Measurements from ENCODE around the gene ZFYVE26. TPM values are rescaled to one million over a fixed set of nuclear protein-coding genes. Genes with fewer than 3 reads are reported as not detected.

Gene ZFYVE26
- total RNA-seq, 1 donor from 2014 or later = 19.3 TPM

- intact Hi-C loops (cut with DNase I) = no loop called here
- no peak overlapping the region for H3K27ac ChIP-seq
- no peak for DNase-seq (ENCODE audit: low spot score in 2 of 2)
- H3K4me1 ChIP-seq = no peaks in the 10 kb centered on the region
- no peaks in the 10 kb centered on the region for H3K27me3 ChIP-seq
- no peak overlapping the region for H3K4me3 ChIP-seq
- TF ChIP-seq CTCF (IDR thresholded peaks at IDR 0.05) = no peak
- peaks cover 68 to 83% of the 10 kb centered on the region in 2 donors for H3K36me3 ChIP-seq
- no peaks in the 10 kb centered on the region for H3K9me3 ChIP-seq
Measured at GRCh38 chr14:67749341-67750084, 66.9 kb downstream of the ZFYVE26 start.

DNA sequence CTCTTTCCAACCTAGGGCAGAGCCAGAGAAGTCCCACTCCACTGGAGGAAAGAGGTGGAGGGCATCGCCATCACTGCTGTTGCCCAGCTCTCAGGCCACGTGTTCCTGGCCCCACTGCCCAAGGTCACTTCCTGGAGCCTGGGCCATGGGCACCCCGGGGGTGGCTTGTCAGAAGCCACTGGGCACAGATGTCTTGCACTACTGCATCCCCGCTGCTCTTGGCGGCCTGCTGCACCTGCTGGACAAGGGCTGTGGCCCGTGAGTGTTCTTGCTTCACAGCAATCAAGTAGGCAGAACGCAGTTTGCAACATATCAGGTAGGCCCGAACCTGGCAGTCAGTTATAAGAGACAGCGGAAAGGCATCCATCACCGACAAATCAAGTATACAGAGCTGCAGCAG, 68.1 kb downstream of the ZFYVE26 start:
- Histone ChIP-seq H3K4me3 (no peak overlapping the region), H3K36me3 (peaks cover 56 to 71% of the 10 kb centered on the region in 2 donors)
- DNase-seq (ENCODE audit: low spot score in 2 of 2) = no peak

DNA sequence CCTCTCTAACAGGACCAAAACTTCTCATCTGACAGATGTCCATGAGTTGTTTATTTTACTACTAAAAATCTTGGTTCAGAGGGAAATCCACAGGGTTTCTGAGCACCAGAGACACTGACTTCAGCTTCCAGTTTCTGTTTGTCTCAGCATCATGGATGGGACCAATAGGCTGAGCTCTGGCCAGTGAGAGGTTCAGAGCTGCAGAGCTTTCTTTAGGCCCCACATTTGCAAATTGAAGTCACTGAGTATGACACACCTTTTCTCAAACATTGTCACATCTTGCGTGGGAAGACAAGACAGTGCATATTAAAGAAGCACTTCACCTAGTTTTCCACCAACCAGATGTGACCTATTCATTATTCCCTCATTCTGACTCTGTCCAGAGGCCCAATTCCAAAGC, 69.5 kb downstream of the ZFYVE26 start:
- no peak for DNase-seq (ENCODE audit: low spot score in 2 of 2)
- Histone ChIP-seq H3K4me1 (no peaks in the 10 kb centered on the region), H3K36me3 (peaks cover 44 to 57% of the 10 kb centered on the region in 2 donors), H3K9me3 (no peaks in the 10 kb centered on the region), H3K27ac (no peak overlapping the region), H3K4me3 (no peak overlapping the region), H3K27me3 (no peaks in the 10 kb centered on the region)
- intact Hi-C loops (cut with DNase I) = no loop called here
- no peak for TF ChIP-seq CTCF (IDR thresholded peaks at IDR 0.05)

More for the DNA sequence above, 68.1 kb downstream of the ZFYVE26 start:
- H3K27ac ChIP-seq = no peak overlapping the region
- no peaks in the 10 kb centered on the region for H3K9me3 ChIP-seq
- H3K4me1 ChIP-seq = no peaks in the 10 kb centered on the region
- intact Hi-C loops (cut with DNase I) = no loop called here
- no peak for TF ChIP-seq CTCF (IDR thresholded peaks at IDR 0.05)
- H3K27me3 ChIP-seq = no peaks in the 10 kb centered on the region

- no peaks in the 10 kb centered on the region for H3K27me3 ChIP-seq
- H3K9me3 ChIP-seq = no peaks in the 10 kb centered on the region
- H3K4me1 ChIP-seq = no peaks in the 10 kb centered on the region
- no peak for DNase-seq (ENCODE audit: low spot score in 2 of 2)
- TF ChIP-seq CTCF (IDR thresholded peaks at IDR 0.05) = no peak
- no peak overlapping the region for H3K27ac ChIP-seq
- intact Hi-C loops (cut with DNase I) = no loop called here
- H3K4me3 ChIP-seq = no peak overlapping the region
- peaks cover 18 to 29% of the 10 kb centered on the region in 2 donors for H3K36me3 ChIP-seq
Measured at GRCh38 chr14:67744046-67744445, 72.3 kb downstream of the ZFYVE26 start.

GRCh38 chr14:67738740-67739504, 77.5 kb downstream of the ZFYVE26 start:
- no peaks in the 10 kb centered on the region for H3K4me1 ChIP-seq
- H3K36me3 ChIP-seq = no peaks in the 10 kb centered on the region
- intact Hi-C loops (cut with DNase I) = no loop called here
- no peak for TF ChIP-seq CTCF (IDR thresholded peaks at IDR 0.05)
- peak; percentile 14 to 78 for DNase-seq (ENCODE audit: low spot score in 2 of 2)
- H3K9me3 ChIP-seq = no peaks in the 10 kb centered on the region
- H3K27me3 ChIP-seq = no peaks in the 10 kb centered on the region
- no peak overlapping the region for H3K27ac ChIP-seq
- no peak overlapping the region for H3K4me3 ChIP-seq
